GM12878 (cell line): Measurements from ENCODE around the gene SPPL3. TPM values are rescaled to one million over a fixed set of nuclear protein-coding genes. Genes with fewer than 3 reads are reported as not detected.

ENCODE experiments used
- BRCA1 ChIP-seq: IDR thresholded peaks from 2 replicates; pipeline ENCODE4 v1.6.1; 2011; ENCODE audit warnings: low read depth, low read length, improper control_type of control experiment
- CREM ChIP-seq: IDR thresholded peaks from 2 replicates; pipeline ENCODE4 v1.6.1; 2014; ENCODE audit warnings: antibody characterized with exemption, low read depth
- EED ChIP-seq: sonication (generic); IDR thresholded peaks from 2 replicates; pipeline ENCODE4 v1.6.1; 2016; ENCODE audit warnings: antibody characterized with exemption, low read depth
- EGR1 ChIP-seq, 2 experiments: IDR thresholded peaks; 1 replicate in 1 of 2; 2 replicates in 1 of 2; pipeline ENCODE4 v1.6.1; 2011 to 2012; ENCODE audit warnings: low read depth in 2 of 2, low read length in 2 of 2, borderline replicate concordance in 1 of 2, mild to moderate bottlenecking in 1 of 2, moderate library complexity in 1 of 2
- ESRRA ChIP-seq: IDR thresholded peaks from 2 replicates; pipeline ENCODE4 v1.6.1; 2012; ENCODE audit warnings: mild to moderate bottlenecking, low read length, improper control_type of control experiment
- FOS ChIP-seq: IDR thresholded peaks from 3 replicates; pipeline ENCODE4 v1.6.1; 2011; ENCODE audit warnings: borderline replicate concordance; ENCODE audit not compliant: insufficient read length; ENCODE audit errors: extremely low read depth
- HDAC2 ChIP-seq: fragments of 200-600 bp; sonication (generic); IDR thresholded peaks from 2 replicates; pipeline ENCODE4 v1.6.1; 2017
- HDAC6 ChIP-seq: fragments of 200-600 bp; sonication (generic); IDR thresholded peaks from one replicate; pipeline ENCODE4 v1.8.0; 2017; ENCODE audit warnings: antibody characterized with exemption; ENCODE audit not compliant: unreplicated experiment
- HDGF ChIP-seq: fragments of 450-650 bp; IDR thresholded peaks from 2 replicates; pipeline ENCODE4 v1.6.1; 2016; ENCODE audit warnings: antibody characterized with exemption
- JUNB ChIP-seq: IDR thresholded peaks from 2 replicates; pipeline ENCODE4 v1.6.1; 2016; ENCODE audit warnings: antibody characterized with exemption, mild to moderate bottlenecking
- KDM1A ChIP-seq: fragments of 200-600 bp; sonication (generic); IDR thresholded peaks from 2 replicates; pipeline ENCODE4 v1.6.1; 2016; ENCODE audit warnings: borderline replicate concordance
- MXI1 ChIP-seq: fragments of 150-350 bp; IDR thresholded peaks from 2 replicates; pipeline ENCODE4 v1.6.1; 2011; ENCODE audit warnings: low read depth, mild to moderate bottlenecking, inconsistent platforms, low read length, improper control_type of control experiment
- NFXL1 ChIP-seq: fragments of 450-650 bp; IDR thresholded peaks from 2 replicates; pipeline ENCODE4 v1.6.1; 2017; ENCODE audit warnings: antibody characterized with exemption, mild to moderate bottlenecking, borderline replicate concordance
- PAX5 ChIP-seq: IDR thresholded peaks from 2 replicates; pipeline ENCODE4 v1.6.1; 2011; ENCODE audit warnings: low read depth, low read length, borderline replicate concordance
- RAD51 ChIP-seq: fragments of 450-650 bp; IDR thresholded peaks from 2 replicates; pipeline ENCODE4 v1.6.1; 2016; ENCODE audit warnings: moderate library complexity, mild to moderate bottlenecking, inconsistent platforms
- SIN3A ChIP-seq: IDR thresholded peaks from 2 replicates; pipeline ENCODE4 v1.6.1; 2012; ENCODE audit warnings: low read depth, low read length, improper control_type of control experiment
- SMAD1 ChIP-seq: fragments of 450-650 bp; IDR thresholded peaks from 2 replicates; pipeline ENCODE4 v1.6.1; 2018; ENCODE audit warnings: mild to moderate bottlenecking, low read depth; ENCODE audit not compliant: partially characterized antibody
- SMC3 ChIP-seq: IDR thresholded peaks from 2 replicates; pipeline ENCODE4 v1.6.1; 2011; ENCODE audit warnings: low read length, improper control_type of control experiment, borderline replicate concordance
- SPI1 ChIP-seq: IDR thresholded peaks from 2 replicates; pipeline ENCODE4 v1.6.1; 2011; ENCODE audit warnings: low read depth, mild to moderate bottlenecking, low read length, moderate library complexity, borderline replicate concordance; ENCODE audit not compliant: insufficient read depth
- SREBF1 ChIP-seq: IDR thresholded peaks from 2 replicates; pipeline ENCODE4 v1.6.1; 2012; ENCODE audit warnings: mild to moderate bottlenecking, low read length
- SREBF2 ChIP-seq: IDR thresholded peaks from 2 replicates; pipeline ENCODE4 v1.6.1; 2012; ENCODE audit warnings: mild to moderate bottlenecking, low read length
- STAT1 ChIP-seq: fragments of 450-650 bp; conservative IDR thresholded peaks from 2 replicates; pipeline ENCODE4 v1.6.1; 2014; ENCODE audit warnings: antibody characterized with exemption, mild to moderate bottlenecking
- TARDBP ChIP-seq: IDR thresholded peaks from 2 replicates; pipeline ENCODE4 v1.6.1; 2016; ENCODE audit warnings: borderline replicate concordance
- TCF12 ChIP-seq: IDR thresholded peaks from 2 replicates; pipeline ENCODE4 v1.6.1; 2011; ENCODE audit warnings: low read depth, mild to moderate bottlenecking, low read length
- TCF7 ChIP-seq: IDR thresholded peaks from 2 replicates; pipeline ENCODE4 v1.6.1; 2014; ENCODE audit warnings: antibody characterized with exemption, borderline replicate concordance
- YY1 ChIP-seq: IDR thresholded peaks from 2 replicates; pipeline ENCODE4 v1.6.1; 2011; ENCODE audit warnings: low read depth, mild to moderate bottlenecking, low read length
- ZNF217 ChIP-seq: fragments of 450-650 bp; IDR thresholded peaks from 2 replicates; pipeline ENCODE4 v1.6.1; 2017; ENCODE audit warnings: antibody characterized with exemption, mild to moderate bottlenecking
- ZNF622 ChIP-seq: fragments of 450-650 bp; IDR thresholded peaks from 2 replicates; pipeline ENCODE4 v1.6.1; 2017; ENCODE audit warnings: mild to moderate bottlenecking, inconsistent platforms
- ZSCAN29 ChIP-seq: fragments of 450-650 bp; IDR thresholded peaks from 2 replicates; pipeline ENCODE4 v1.6.1; 2017; ENCODE audit warnings: mild to moderate bottlenecking, moderate library complexity
- polyA plus RNA-seq, 11 experiments: library from polyadenylated mRNA; depleted of rRNA in 4 of 11; unstranded in 6 of 11; stranded (reverse) in 5 of 11; fragments of >200 nt; fragmentation: Nextera tagmentation in 4 of 11; fragmentation: Illumina TruSeq in 1 of 11; extraction: Ambion mirVana in 4 of 11; extraction: Trizol in 1 of 11; gene quantifications; 1 replicate in 1 of 11; 2 replicates in 10 of 11; pipeline versions ENCODE4 v1.2.1 to v1.2.3, GENCODE V29; 2011 to 2016; ENCODE audit warnings: inconsistent platforms in 2 of 11, missing spikeins in 2 of 11, low read depth in 1 of 11
- total RNA-seq, 4 experiments: library from RNA; depleted of rRNA in 3 of 4; stranded (reverse); fragments of >200 nt in 3 of 4; fragmentation: Illumina TruSeq in 1 of 4; extraction: Trizol in 1 of 4; gene quantifications; 2 replicates each; pipeline versions ENCODE4 v1.2.1 to v1.2.3, GENCODE V29; 2013 to 2021
- TF ChIP-seq, protein P1 (sequence below): IDR thresholded peaks from 2 replicates; pipeline ENCODE4 v1.6.1; 2012; ENCODE audit warnings: mild to moderate bottlenecking, low read depth, low read length
- TF ChIP-seq, protein P2 (sequence below): fragments of 450-650 bp; IDR thresholded peaks from 2 replicates; pipeline ENCODE4 v1.6.1; 2017; ENCODE audit warnings: mild to moderate bottlenecking, low read depth, inconsistent platforms; ENCODE audit not compliant: poor library complexity, severe bottlenecking

SPPL3 gene
- total and polyA plus RNA-seq, 10 of the 15 experiments (the other 5 are each of a cell fraction or from before 2014, with no cell fraction given), result 4.3 to 45.5 (median 11.7) TPM

DNA sequence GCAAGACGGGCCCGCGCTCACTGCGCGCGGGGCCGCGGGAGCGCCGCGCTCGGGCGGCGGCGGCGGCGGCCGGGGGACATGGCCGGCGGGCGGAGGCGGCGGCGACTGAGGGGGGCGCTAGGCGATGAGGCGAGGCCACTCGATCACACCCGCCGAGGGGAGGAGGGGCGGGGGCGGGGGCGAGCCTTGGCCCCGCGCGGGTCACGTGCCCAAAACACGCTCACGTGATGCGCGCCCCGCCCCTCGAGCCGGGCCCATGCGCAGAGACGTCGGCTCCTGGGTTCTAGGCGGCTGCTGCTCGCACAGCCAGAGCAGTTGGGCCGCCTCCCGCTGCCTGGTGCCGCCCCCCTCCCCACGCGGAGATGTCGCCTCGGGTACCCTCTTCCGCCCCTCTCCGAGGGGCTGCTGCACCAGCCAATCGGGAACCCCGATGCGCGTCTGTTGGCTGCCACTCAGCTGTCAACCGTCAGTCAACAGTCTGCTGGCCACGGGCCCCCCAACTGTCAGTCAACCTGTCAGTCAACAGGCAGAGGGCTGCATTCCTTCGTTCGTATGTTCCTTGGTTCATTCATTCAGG is at the start of gene SPPL3 (continued):
- TF ChIP-seq BRCA1 (no peak), JUNB (no peak), STAT1 (no peak), EED (no peak), ESRRA (no peak), NFXL1 (no peak), HDAC2 (no peak), PAX5 (peak; percentile 10; the same call in 1 of the 2 replicates), SREBF1 (no peak), HDGF (peak; percentile 68), SMC3 (no peak), ZSCAN29 (no peak), SPI1 (no peak), MXI1 (peak; percentile 56; the same call in 1 of the 2 replicates), CREM (no peak), TCF7 (no peak), HDAC6 (no peak), TCF12 (no peak), FOS (peak; percentile 84), TARDBP (peak; percentile 57; the same call in 1 of the 2 replicates), EGR1 (IDR thresholded peaks at IDR 0.05; ENCODE audit: borderline replicate concordance in 1 of 2, low read depth in 2 of 2, low read length in 2 of 2) (peak in 1 of 2 experiments; percentile 95; a peak in 2 of 3 replicates), ZNF622 (no peak), ZNF217 (no peak), SMAD1 (no peak), KDM1A (no peak), SREBF2 (no peak), SIN3A (no peak), RAD51 (peak; percentile 99), YY1 (0 out of 2 replicates have a peak, but pooled peaks have one; percentile 12)
- TF ChIP-seq, protein P1, sequence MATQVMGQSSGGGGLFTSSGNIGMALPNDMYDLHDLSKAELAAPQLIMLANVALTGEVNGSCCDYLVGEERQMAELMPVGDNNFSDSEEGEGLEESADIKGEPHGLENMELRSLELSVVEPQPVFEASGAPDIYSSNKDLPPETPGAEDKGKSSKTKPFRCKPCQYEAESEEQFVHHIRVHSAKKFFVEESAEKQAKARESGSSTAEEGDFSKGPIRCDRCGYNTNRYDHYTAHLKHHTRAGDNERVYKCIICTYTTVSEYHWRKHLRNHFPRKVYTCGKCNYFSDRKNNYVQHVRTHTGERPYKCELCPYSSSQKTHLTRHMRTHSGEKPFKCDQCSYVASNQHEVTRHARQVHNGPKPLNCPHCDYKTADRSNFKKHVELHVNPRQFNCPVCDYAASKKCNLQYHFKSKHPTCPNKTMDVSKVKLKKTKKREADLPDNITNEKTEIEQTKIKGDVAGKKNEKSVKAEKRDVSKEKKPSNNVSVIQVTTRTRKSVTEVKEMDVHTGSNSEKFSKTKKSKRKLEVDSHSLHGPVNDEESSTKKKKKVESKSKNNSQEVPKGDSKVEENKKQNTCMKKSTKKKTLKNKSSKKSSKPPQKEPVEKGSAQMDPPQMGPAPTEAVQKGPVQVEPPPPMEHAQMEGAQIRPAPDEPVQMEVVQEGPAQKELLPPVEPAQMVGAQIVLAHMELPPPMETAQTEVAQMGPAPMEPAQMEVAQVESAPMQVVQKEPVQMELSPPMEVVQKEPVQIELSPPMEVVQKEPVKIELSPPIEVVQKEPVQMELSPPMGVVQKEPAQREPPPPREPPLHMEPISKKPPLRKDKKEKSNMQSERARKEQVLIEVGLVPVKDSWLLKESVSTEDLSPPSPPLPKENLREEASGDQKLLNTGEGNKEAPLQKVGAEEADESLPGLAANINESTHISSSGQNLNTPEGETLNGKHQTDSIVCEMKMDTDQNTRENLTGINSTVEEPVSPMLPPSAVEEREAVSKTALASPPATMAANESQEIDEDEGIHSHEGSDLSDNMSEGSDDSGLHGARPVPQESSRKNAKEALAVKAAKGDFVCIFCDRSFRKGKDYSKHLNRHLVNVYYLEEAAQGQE, result no peak
- TF ChIP-seq, protein P2, sequence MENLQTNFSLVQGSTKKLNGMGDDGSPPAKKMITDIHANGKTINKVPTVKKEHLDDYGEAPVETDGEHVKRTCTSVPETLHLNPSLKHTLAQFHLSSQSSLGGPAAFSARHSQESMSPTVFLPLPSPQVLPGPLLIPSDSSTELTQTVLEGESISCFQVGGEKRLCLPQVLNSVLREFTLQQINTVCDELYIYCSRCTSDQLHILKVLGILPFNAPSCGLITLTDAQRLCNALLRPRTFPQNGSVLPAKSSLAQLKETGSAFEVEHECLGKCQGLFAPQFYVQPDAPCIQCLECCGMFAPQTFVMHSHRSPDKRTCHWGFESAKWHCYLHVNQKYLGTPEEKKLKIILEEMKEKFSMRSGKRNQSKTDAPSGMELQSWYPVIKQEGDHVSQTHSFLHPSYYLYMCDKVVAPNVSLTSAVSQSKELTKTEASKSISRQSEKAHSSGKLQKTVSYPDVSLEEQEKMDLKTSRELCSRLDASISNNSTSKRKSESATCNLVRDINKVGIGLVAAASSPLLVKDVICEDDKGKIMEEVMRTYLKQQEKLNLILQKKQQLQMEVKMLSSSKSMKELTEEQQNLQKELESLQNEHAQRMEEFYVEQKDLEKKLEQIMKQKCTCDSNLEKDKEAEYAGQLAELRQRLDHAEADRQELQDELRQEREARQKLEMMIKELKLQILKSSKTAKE, result no peak
